Peyer's patch (tissue), 4 donors: Measurements from ENCODE around the gene GALNT12.

Experiments used
- POLR2A ChIP-seq, 2 donors: fragments of 450-650 bp; IDR thresholded peaks; one replicate each; pipeline ENCODE4 v1.5.1; 2017; ENCODE audit warnings: antibody characterized with exemption in 2 of 2, mild to moderate bottlenecking in 2 of 2, moderate library complexity in 2 of 2
- TF ChIP-seq, protein P1 (sequence below), 6 experiments: fragments of 450-650 bp in 4 of 6; fragments of 200-600 bp in 2 of 6; sonication (generic) in 1 of 6; IDR thresholded peaks; one replicate each; pipeline ENCODE4 v1.5.1; 2017 to 2019; ENCODE audit warnings: antibody characterized with exemption in 6 of 6, mild to moderate bottlenecking in 3 of 6, moderate library complexity in 1 of 6

DNA sequence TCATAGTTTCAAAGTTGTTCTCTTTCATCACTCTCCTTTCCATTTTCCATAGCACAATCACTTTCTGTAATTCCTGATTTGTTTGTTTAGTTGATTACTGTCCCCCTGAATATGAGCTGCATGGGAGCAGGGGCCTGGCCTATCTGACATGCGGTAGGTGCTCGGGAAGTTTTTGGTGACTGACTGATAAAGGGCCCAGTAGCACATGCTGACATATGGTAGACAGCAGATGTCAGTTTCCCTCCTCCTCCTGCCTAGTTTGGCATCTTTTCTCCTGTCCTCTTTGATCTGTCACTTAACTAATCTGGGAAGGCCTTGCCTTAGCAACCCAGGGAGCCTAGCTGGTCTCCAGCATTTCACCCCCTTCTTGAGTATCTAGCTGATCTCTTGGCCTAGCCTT is 14.4 kb downstream of the GALNT12 start:
- TF ChIP-seq, protein P1, sequence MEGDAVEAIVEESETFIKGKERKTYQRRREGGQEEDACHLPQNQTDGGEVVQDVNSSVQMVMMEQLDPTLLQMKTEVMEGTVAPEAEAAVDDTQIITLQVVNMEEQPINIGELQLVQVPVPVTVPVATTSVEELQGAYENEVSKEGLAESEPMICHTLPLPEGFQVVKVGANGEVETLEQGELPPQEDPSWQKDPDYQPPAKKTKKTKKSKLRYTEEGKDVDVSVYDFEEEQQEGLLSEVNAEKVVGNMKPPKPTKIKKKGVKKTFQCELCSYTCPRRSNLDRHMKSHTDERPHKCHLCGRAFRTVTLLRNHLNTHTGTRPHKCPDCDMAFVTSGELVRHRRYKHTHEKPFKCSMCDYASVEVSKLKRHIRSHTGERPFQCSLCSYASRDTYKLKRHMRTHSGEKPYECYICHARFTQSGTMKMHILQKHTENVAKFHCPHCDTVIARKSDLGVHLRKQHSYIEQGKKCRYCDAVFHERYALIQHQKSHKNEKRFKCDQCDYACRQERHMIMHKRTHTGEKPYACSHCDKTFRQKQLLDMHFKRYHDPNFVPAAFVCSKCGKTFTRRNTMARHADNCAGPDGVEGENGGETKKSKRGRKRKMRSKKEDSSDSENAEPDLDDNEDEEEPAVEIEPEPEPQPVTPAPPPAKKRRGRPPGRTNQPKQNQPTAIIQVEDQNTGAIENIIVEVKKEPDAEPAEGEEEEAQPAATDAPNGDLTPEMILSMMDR (IDR thresholded peaks at IDR 0.05) = no peak
- no peak for TF ChIP-seq POLR2A (IDR thresholded peaks at IDR 0.05)
